GM19351 (cell line): Measurements from ENCODE around the gene UCP2.
"Not testable (repeated sequence)": the region's sequence is repeated elsewhere in the genome, so short reads cannot be mapped to it uniquely, and the experiment has no call there.

Experiments
- ATAC-seq: cut with Tn5 transposase; IDR thresholded peaks from one replicate; pipeline ENCODE4 v1.9.1; 2021; ENCODE audit warnings: mild to moderate bottlenecking, moderate library complexity; ENCODE audit not compliant: unreplicated experiment

The UCP2 gene

GRCh38 chr11:73946798-73947458 lies 35.7 kb downstream of the UCP2 start:
- no peak for ATAC-seq

GRCh38 chr11:73945396-73945795 lies 37.2 kb downstream of the UCP2 start:
- no peak for ATAC-seq

- no peak for ATAC-seq
Measured at GRCh38 chr11:73944901-73945300, 37.7 kb downstream of the UCP2 start.

- no peak for ATAC-seq
Measured at GRCh38 chr11:73944085-73944484, 38.6 kb downstream of the UCP2 start.

- no peak for ATAC-seq
Measured at GRCh38 chr11:73942010-73942409, 40.6 kb downstream of the UCP2 start.

GRCh38 chr11:73940801-73941570 lies 41.7 kb downstream of the UCP2 start:
- ATAC-seq, result no peak

- ATAC-seq, result no peak
Measured at GRCh38 chr11:73939096-73939495, 43.5 kb downstream of the UCP2 start.

- not testable (repeated sequence) for ATAC-seq
Measured at GRCh38 chr11:73936047-73936446, 46.6 kb downstream of the UCP2 start.

- no peak for ATAC-seq
Measured at GRCh38 chr11:73932781-73933180, 49.9 kb downstream of the UCP2 start.

- ATAC-seq, result no peak
Measured at GRCh38 chr11:73931951-73932350, 50.7 kb downstream of the UCP2 start.

GRCh38 chr11:73931039-73931645 lies 51.5 kb downstream of the UCP2 start:
- no peak for ATAC-seq

GRCh38 chr11:73929388-73929787 lies 53.3 kb downstream of the UCP2 start:
- ATAC-seq, result no peak
